Hepatocyte (in vitro differentiated cells): ENCODE results near the gene TOGARAM2. TPM values are rescaled to one million over a fixed set of nuclear protein-coding genes. Genes with fewer than 3 reads are reported as not detected.

Experiments used
- DNase-seq: peaks from one replicate; pipeline ENCODE4 v3.0.0-alpha.2; 2016; ENCODE audit warnings: low spot score
- H2AFZ ChIP-seq: fragments of 200-600 bp; sonication (generic); 2 replicates; pipeline ENCODE4 v1.6.0; 2016; ENCODE audit warnings: antibody characterized with exemption, mild to moderate bottlenecking
- H3K27ac ChIP-seq: fragments of 200-600 bp; sonication (generic); 2 replicates; pipeline ENCODE4 v1.5.1; 2016; ENCODE audit warnings: mild to moderate bottlenecking
- H3K27me3 ChIP-seq: fragments of 200-600 bp; sonication (generic); 2 replicates; pipeline ENCODE4 v1.6.1; 2016
- H3K36me3 ChIP-seq: fragments of 200-600 bp; sonication (generic); replicated peaks from 2 replicates; pipeline ENCODE4 v1.5.1; 2016; ENCODE audit warnings: low read depth; ENCODE audit not compliant: insufficient read depth
- H3K4me1 ChIP-seq: fragments of 200-600 bp; sonication (generic); 2 replicates; pipeline ENCODE4 v1.5.1; 2016; ENCODE audit warnings: mild to moderate bottlenecking, moderate library complexity; ENCODE audit not compliant: insufficient read depth
- H3K4me2 ChIP-seq: fragments of 200-600 bp; sonication (generic); 2 replicates; pipeline ENCODE4 v1.6.0; 2016
- H3K4me3 ChIP-seq: fragments of 200-600 bp; sonication (generic); 2 replicates; pipeline ENCODE4 v1.5.1; 2016; ENCODE audit warnings: mild to moderate bottlenecking
- H3K79me2 ChIP-seq: fragments of 200-600 bp; sonication (generic); 2 replicates; pipeline ENCODE4 v1.6.0; 2017; ENCODE audit warnings: mild to moderate bottlenecking
- H3K9me2 ChIP-seq: fragments of 200-600 bp; sonication (generic); replicated peaks from 2 replicates; pipeline ENCODE4 v1.6.0; 2017; ENCODE audit warnings: mild to moderate bottlenecking; ENCODE audit not compliant: insufficient read depth
- H3K9me3 ChIP-seq: fragments of 200-600 bp; sonication (generic); 2 replicates; pipeline ENCODE4 v1.5.1; 2016; ENCODE audit warnings: low read depth, mild to moderate bottlenecking
- H4K20me1 ChIP-seq: fragments of 200-600 bp; sonication (generic); 2 replicates; pipeline ENCODE4 v1.6.0; 2016; ENCODE audit warnings: mild to moderate bottlenecking; ENCODE audit not compliant: insufficient read depth, poor library complexity, severe bottlenecking
- CTCF ChIP-seq: fragments of 200-600 bp; sonication (generic); IDR thresholded peaks from 2 replicates; pipeline ENCODE4 v1.5.1; 2016; ENCODE audit warnings: antibody characterized with exemption, mild to moderate bottlenecking; ENCODE audit not compliant: poor library complexity
- EZH2 ChIP-seq: fragments of 200-600 bp; sonication (generic); IDR thresholded peaks from 2 replicates; pipeline ENCODE4 v1.6.1; 2016; ENCODE audit warnings: antibody characterized with exemption, mild to moderate bottlenecking, borderline replicate concordance
- EZH2phosphoT487 ChIP-seq: fragments of 200-600 bp; sonication (generic); IDR thresholded peaks from one replicate; pipeline ENCODE4 v1.6.1; 2018; ENCODE audit warnings: antibody characterized with exemption, mild to moderate bottlenecking, low read depth, moderate library complexity; ENCODE audit not compliant: unreplicated experiment, severe bottlenecking
- WGBS: methylation state at CpG from one replicate; pipeline ENCODE4 v1.1.6; 2016; ENCODE audit warnings: low lambda C conversion rate; ENCODE audit errors: missing lambda C conversion rate; 5-methylcytosine and 5-hydroxymethylcytosine counted together
- polyA plus RNA-seq: library from polyadenylated mRNA; unstranded; fragments of >200 nt; fragmentation: Nextera tagmentation; extraction: Ambion mirVana; gene quantifications from 2 replicates; pipeline ENCODE4 v1.2.1, GENCODE V29; 2016
- total RNA-seq: library from RNA; depleted of rRNA; stranded (reverse); fragments of >200 nt; gene quantifications from 2 replicates; pipeline ENCODE4 v1.2.3, GENCODE V29; 2014

The TOGARAM2 gene
- total and polyA plus RNA-seq, 2 experiments from 2014 or later = 0.47 to 1.3 TPM

- no peaks in the 10 kb centered on the region for H3K79me2 ChIP-seq
- 97% methylated on average over 4 of the region's 4 CpGs for WGBS
- H2AFZ ChIP-seq = no peak overlapping the region
- H3K36me3 ChIP-seq = no peaks in the 10 kb centered on the region
- no peaks in the 10 kb centered on the region for H4K20me1 ChIP-seq
- H3K4me3 ChIP-seq = no peak overlapping the region
- no peaks in the 10 kb centered on the region for H3K9me3 ChIP-seq
- no peak overlapping the region for H3K27ac ChIP-seq
- no peak for DNase-seq
- H3K9me2 ChIP-seq = no peaks in the 10 kb centered on the region
- TF ChIP-seq EZH2 = no peak
- TF ChIP-seq EZH2phosphoT487 = no peak
- TF ChIP-seq CTCF = no peak
- no peaks in the 10 kb centered on the region for H3K27me3 ChIP-seq
- H3K4me1 ChIP-seq = peaks cover 5% of the 10 kb centered on the region
- H3K4me2 ChIP-seq = no peak overlapping the region
Measured at GRCh38 chr2:28974252-28974651, 6.8 kb upstream of the TOGARAM2 start.

- H3K36me3 ChIP-seq = no peaks in the 10 kb centered on the region
- H3K4me2 ChIP-seq = no peak overlapping the region
- H4K20me1 ChIP-seq = no peaks in the 10 kb centered on the region
- DNase-seq = no peak
- TF ChIP-seq EZH2phosphoT487 = no peak
- no peak for TF ChIP-seq EZH2
- no peak for TF ChIP-seq CTCF
- no peak overlapping the region for H2AFZ ChIP-seq
- no peaks in the 10 kb centered on the region for H3K79me2 ChIP-seq
- H3K4me1 ChIP-seq = peaks cover 6% of the 10 kb centered on the region
- no peak overlapping the region for H3K27ac ChIP-seq
- H3K27me3 ChIP-seq = no peaks in the 10 kb centered on the region
- H3K9me2 ChIP-seq = no peaks in the 10 kb centered on the region
- WGBS = 75% methylated on average over 1 of the region's 1 CpG
- H3K4me3 ChIP-seq = no peak overlapping the region
- no peaks in the 10 kb centered on the region for H3K9me3 ChIP-seq
Measured at GRCh38 chr2:28975671-28976070, 5.4 kb upstream of the TOGARAM2 start.

- peak overlapping the region; percentile 90 for H3K27ac ChIP-seq
- 42% methylated on average over 3 of the region's 3 CpGs for WGBS
Measured at GRCh38 chr2:28976584-28976983, 4.5 kb upstream of the TOGARAM2 start.

More at GRCh38 chr2:28976584-28976983, 4.5 kb upstream of the TOGARAM2 start:
- TF ChIP-seq CTCF (no peak), EZH2phosphoT487 (no peak), EZH2 (no peak)
- no peak overlapping the region for H2AFZ ChIP-seq
- H3K9me2 ChIP-seq = no peaks in the 10 kb centered on the region
- H3K4me2 ChIP-seq = no peak overlapping the region
- no peaks in the 10 kb centered on the region for H3K27me3 ChIP-seq
- H3K9me3 ChIP-seq = no peaks in the 10 kb centered on the region
- peak; percentile 81 for DNase-seq
- no peaks in the 10 kb centered on the region for H3K79me2 ChIP-seq
- H3K4me3 ChIP-seq = no peak overlapping the region
- no peaks in the 10 kb centered on the region for H4K20me1 ChIP-seq
- peaks cover 15% of the 10 kb centered on the region for H3K4me1 ChIP-seq
- no peaks in the 10 kb centered on the region for H3K36me3 ChIP-seq
